ENCODE results near the gene TADA1.

TADA1 gene

GRCh38 chr1:166920561-166921475 is 44.8 kb upstream of the TADA1 start:
- Histone ChIP-seq H2AFZ (ENCODE audit: low read length) (no peak overlapping the region), H3K36me3 (replicated peaks; ENCODE audit: insufficient read depth, low read length) (no peaks in the 10 kb centered on the region), H3K27me3 (replicated peaks; ENCODE audit: insufficient read depth, low read length) (no peaks in the 10 kb centered on the region), H3K4me3 (ENCODE audit: low read length) (no peak overlapping the region), H3F3A (ENCODE audit: insufficient read depth, low read length) (no peaks in the 10 kb centered on the region), H4K20me1 (ENCODE audit: insufficient read depth, low read length) (no peaks in the 10 kb centered on the region), H3K4me2 (ENCODE audit: low read depth, low read length) (no peak overlapping the region), H3K9me3 (replicated peaks; ENCODE audit: insufficient read depth, low read length) (no peaks in the 10 kb centered on the region), H3K4me1 (ENCODE audit: low read length) (no peaks in the 10 kb centered on the region), H3K9me2 (replicated peaks; ENCODE audit: insufficient read depth, low read length) (no peaks in the 10 kb centered on the region), H3K79me2 (ENCODE audit: low read length) (no peaks in the 10 kb centered on the region), H3K27ac (ENCODE audit: low read length) (no peak overlapping the region), H3K9ac (ENCODE audit: low read length) (no peak overlapping the region)
- no peak for TF ChIP-seq EZH2 (optimal IDR thresholded peaks at IDR 0.05; ENCODE audit: low read depth, low read length)
- TF ChIP-seq CTCF (IDR thresholded peaks at IDR 0.05; ENCODE audit: low read length) = no peak
- TF ChIP-seq EZH2phosphoT487 (IDR thresholded peaks at IDR 0.05; ENCODE audit: low read length) = no peak
- no peak for DNase-seq

GRCh38 chr1:166918956-166919316 is 42.9 kb upstream of the TADA1 start:
- Histone ChIP-seq H4K20me1 (ENCODE audit: insufficient read depth, low read length) (no peaks in the 10 kb centered on the region), H3K9ac (ENCODE audit: low read length) (no peak overlapping the region), H3K9me3 (replicated peaks; ENCODE audit: insufficient read depth, low read length) (no peaks in the 10 kb centered on the region), H3K36me3 (replicated peaks; ENCODE audit: insufficient read depth, low read length) (no peaks in the 10 kb centered on the region), H3F3A (ENCODE audit: insufficient read depth, low read length) (no peaks in the 10 kb centered on the region), H2AFZ (ENCODE audit: low read length) (no peak overlapping the region), H3K4me3 (ENCODE audit: low read length) (no peak overlapping the region), H3K27ac (ENCODE audit: low read length) (no peak overlapping the region), H3K4me2 (ENCODE audit: low read depth, low read length) (no peak overlapping the region), H3K4me1 (ENCODE audit: low read length) (no peaks in the 10 kb centered on the region), H3K27me3 (replicated peaks; ENCODE audit: insufficient read depth, low read length) (no peaks in the 10 kb centered on the region), H3K9me2 (replicated peaks; ENCODE audit: insufficient read depth, low read length) (no peaks in the 10 kb centered on the region), H3K79me2 (ENCODE audit: low read length) (no peaks in the 10 kb centered on the region)
- DNase-seq = no peak
- TF ChIP-seq CTCF (IDR thresholded peaks at IDR 0.05; ENCODE audit: low read length) (no peak), EZH2phosphoT487 (IDR thresholded peaks at IDR 0.05; ENCODE audit: low read length) (no peak), EZH2 (optimal IDR thresholded peaks at IDR 0.05; ENCODE audit: low read depth, low read length) (no peak)

- no peaks in the 10 kb centered on the region for H3K79me2 ChIP-seq (ENCODE audit: low read length)
- H3K4me1 ChIP-seq (ENCODE audit: low read length) = no peaks in the 10 kb centered on the region
- no peaks in the 10 kb centered on the region for H3F3A ChIP-seq (ENCODE audit: insufficient read depth, low read length)
- no peaks in the 10 kb centered on the region for H3K36me3 ChIP-seq (replicated peaks; ENCODE audit: insufficient read depth, low read length)
- TF ChIP-seq EZH2 (optimal IDR thresholded peaks at IDR 0.05; ENCODE audit: low read depth, low read length) (no peak), CTCF (IDR thresholded peaks at IDR 0.05; ENCODE audit: low read length) (no peak), EZH2phosphoT487 (IDR thresholded peaks at IDR 0.05; ENCODE audit: low read length) (no peak)
- H3K4me3 ChIP-seq (ENCODE audit: low read length) = no peak overlapping the region
- H4K20me1 ChIP-seq (ENCODE audit: insufficient read depth, low read length) = no peaks in the 10 kb centered on the region
- no peak overlapping the region for H3K4me2 ChIP-seq (ENCODE audit: low read depth, low read length)
- no peaks in the 10 kb centered on the region for H3K9me3 ChIP-seq (replicated peaks; ENCODE audit: insufficient read depth, low read length)
- DNase-seq = no peak
- no peak overlapping the region for H3K27ac ChIP-seq (ENCODE audit: low read length)
- H3K27me3 ChIP-seq (replicated peaks; ENCODE audit: insufficient read depth, low read length) = no peaks in the 10 kb centered on the region
- H3K9me2 ChIP-seq (replicated peaks; ENCODE audit: insufficient read depth, low read length) = no peaks in the 10 kb centered on the region
- no peak overlapping the region for H2AFZ ChIP-seq (ENCODE audit: low read length)
- H3K9ac ChIP-seq (ENCODE audit: low read length) = no peak overlapping the region
These were observed 42.3 kb upstream of the TADA1 start for GRCh38 chr1:166918088-166918955.

All from MM.1S (cell line).